ENCODE measurements around the gene USH2A. TPM values are rescaled to one million over a fixed set of nuclear protein-coding genes. Genes with fewer than 3 reads are reported as not detected.

The USH2A gene
- total RNA-seq, 2 donors from 2014 or later = 0.62 to 3.1 TPM

DNA sequence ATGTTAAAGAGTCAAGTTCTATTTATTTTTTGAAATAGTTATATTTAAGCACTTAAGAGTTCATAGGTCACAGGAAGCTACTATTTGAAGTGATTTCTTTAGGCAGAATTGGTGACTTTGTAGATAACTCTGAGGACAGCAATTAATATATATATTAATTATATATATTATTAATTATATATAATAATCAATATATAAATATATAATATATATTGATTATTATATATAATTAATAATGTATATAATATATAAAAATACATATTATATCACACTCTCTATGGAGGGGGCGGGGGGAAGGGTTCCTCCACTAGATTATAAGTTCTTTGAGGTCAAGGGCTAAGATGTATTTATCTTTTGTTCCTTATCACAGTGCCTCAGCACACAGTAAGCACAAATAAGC lies 547.5 kb downstream of the USH2A start:
- no peaks in the 10 kb centered on the region for H3K36me3 Mint-ChIP-seq (ENCODE audit: low read depth)
- no peak for DNase-seq
- Histone ChIP-seq H3K27ac (ENCODE audit: low read depth, low read length) (no peak overlapping the region), H3K9ac (ENCODE audit: extremely low read depth, low read length, poor library complexity, severe bottlenecking) (no peak overlapping the region), H3K9me3 (ENCODE audit: control insufficient read depth, low read length) (no peaks in the 10 kb centered on the region), H3K27me3 (ENCODE audit: control insufficient read depth, insufficient read depth, low read length, poor library complexity, severe bottlenecking) (no peaks in the 10 kb centered on the region), H3K4me3 (ENCODE audit: low read length) (no peak overlapping the region), H3K4me1 (ENCODE audit: control insufficient read depth, insufficient read depth, low read length) (no peaks in the 10 kb centered on the region), H3K36me3 (ENCODE audit: control insufficient read depth, insufficient read depth, low read length) (no peaks in the 10 kb centered on the region)
- whole genome bisulfite sequencing, 2 experiments (ENCODE audit: insufficient coverage in 1 of 2, insufficient read length in 1 of 2) = no CpG with 5 or more reads among the region's 1 CpG
- H3K27me3 Mint-ChIP-seq (ENCODE audit: insufficient read depth) = no peaks in the 10 kb centered on the region
- TF ChIP-seq, protein P1, sequence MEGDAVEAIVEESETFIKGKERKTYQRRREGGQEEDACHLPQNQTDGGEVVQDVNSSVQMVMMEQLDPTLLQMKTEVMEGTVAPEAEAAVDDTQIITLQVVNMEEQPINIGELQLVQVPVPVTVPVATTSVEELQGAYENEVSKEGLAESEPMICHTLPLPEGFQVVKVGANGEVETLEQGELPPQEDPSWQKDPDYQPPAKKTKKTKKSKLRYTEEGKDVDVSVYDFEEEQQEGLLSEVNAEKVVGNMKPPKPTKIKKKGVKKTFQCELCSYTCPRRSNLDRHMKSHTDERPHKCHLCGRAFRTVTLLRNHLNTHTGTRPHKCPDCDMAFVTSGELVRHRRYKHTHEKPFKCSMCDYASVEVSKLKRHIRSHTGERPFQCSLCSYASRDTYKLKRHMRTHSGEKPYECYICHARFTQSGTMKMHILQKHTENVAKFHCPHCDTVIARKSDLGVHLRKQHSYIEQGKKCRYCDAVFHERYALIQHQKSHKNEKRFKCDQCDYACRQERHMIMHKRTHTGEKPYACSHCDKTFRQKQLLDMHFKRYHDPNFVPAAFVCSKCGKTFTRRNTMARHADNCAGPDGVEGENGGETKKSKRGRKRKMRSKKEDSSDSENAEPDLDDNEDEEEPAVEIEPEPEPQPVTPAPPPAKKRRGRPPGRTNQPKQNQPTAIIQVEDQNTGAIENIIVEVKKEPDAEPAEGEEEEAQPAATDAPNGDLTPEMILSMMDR (conservative IDR thresholded peaks at IDR 0.05) = no peak
- no peaks in the 10 kb centered on the region for H3K9me3 Mint-ChIP-seq
- peaks cover 2% of the 10 kb centered on the region for H3K4me1 Mint-ChIP-seq
- H3K27ac Mint-ChIP-seq = no peak overlapping the region
- H3K4me3 Mint-ChIP-seq = no peak overlapping the region

GRCh38 chr1:215875236-215875635 lies 548.0 kb downstream of the USH2A start:
- H3K4me3 ChIP-seq (ENCODE audit: low read length) = no peak overlapping the region
- H3K27ac ChIP-seq (ENCODE audit: low read depth, low read length) = no peak overlapping the region
- H3K9ac ChIP-seq (ENCODE audit: extremely low read depth, low read length, poor library complexity, severe bottlenecking) = no peak overlapping the region
- no peaks in the 10 kb centered on the region for H3K36me3 ChIP-seq (ENCODE audit: control insufficient read depth, insufficient read depth, low read length)
- no peaks in the 10 kb centered on the region for H3K4me1 ChIP-seq (ENCODE audit: control insufficient read depth, insufficient read depth, low read length)
- H3K27me3 ChIP-seq (ENCODE audit: control insufficient read depth, insufficient read depth, low read length, poor library complexity, severe bottlenecking) = no peaks in the 10 kb centered on the region
- Mint-ChIP-seq H3K4me1 (peaks cover 2% of the 10 kb centered on the region), H3K27ac (no peak overlapping the region), H3K9me3 (no peaks in the 10 kb centered on the region), H3K27me3 (ENCODE audit: insufficient read depth) (no peaks in the 10 kb centered on the region), H3K4me3 (no peak overlapping the region), H3K36me3 (ENCODE audit: low read depth) (no peaks in the 10 kb centered on the region)
- TF ChIP-seq, protein P1 (conservative IDR thresholded peaks at IDR 0.05) = no peak
- no peak for DNase-seq
- WGBS, 2 experiments (ENCODE audit: insufficient coverage in 1 of 2, insufficient read length in 1 of 2) = 100% methylated on average over 2 of the region's 3 CpGs; no CpG with 5 or more reads in 1 of the 2 experiments
- no peaks in the 10 kb centered on the region for H3K9me3 ChIP-seq (ENCODE audit: control insufficient read depth, low read length)

GRCh38 chr1:215872658-215873057 lies 550.6 kb downstream of the USH2A start:
- TF ChIP-seq, protein P1 (conservative IDR thresholded peaks at IDR 0.05) = no peak
- H3K4me3 Mint-ChIP-seq = no peak overlapping the region

More at GRCh38 chr1:215872658-215873057, 550.6 kb downstream of the USH2A start:
- Mint-ChIP-seq H3K36me3 (ENCODE audit: low read depth) (no peaks in the 10 kb centered on the region), H3K27ac (no peak overlapping the region), H3K4me1 (peaks cover 2% of the 10 kb centered on the region), H3K27me3 (ENCODE audit: insufficient read depth) (no peaks in the 10 kb centered on the region), H3K9me3 (no peaks in the 10 kb centered on the region)
- Histone ChIP-seq H3K4me1 (ENCODE audit: control insufficient read depth, insufficient read depth, low read length) (no peaks in the 10 kb centered on the region), H3K9ac (ENCODE audit: extremely low read depth, low read length, poor library complexity, severe bottlenecking) (no peak overlapping the region), H3K4me3 (ENCODE audit: low read length) (no peak overlapping the region), H3K9me3 (ENCODE audit: control insufficient read depth, low read length) (no peaks in the 10 kb centered on the region), H3K27me3 (ENCODE audit: control insufficient read depth, insufficient read depth, low read length, poor library complexity, severe bottlenecking) (no peaks in the 10 kb centered on the region), H3K27ac (ENCODE audit: low read depth, low read length) (no peak overlapping the region), H3K36me3 (ENCODE audit: control insufficient read depth, insufficient read depth, low read length) (no peaks in the 10 kb centered on the region)
- peak; percentile 53 for DNase-seq
- 80 to 100% methylated on average over 2 to 3 of the region's 3 CpGs for WGBS, 2 experiments (ENCODE audit: insufficient coverage in 1 of 2, insufficient read length in 1 of 2)

All from endodermal cell (in vitro differentiated cells).